Chondrocyte (in vitro differentiated cells): ENCODE results near the gene ESRRG. TPM values are rescaled to one million over a fixed set of nuclear protein-coding genes. Genes with fewer than 3 reads are reported as not detected.

Experiments used
- DNase-seq: peaks from one replicate; pipeline ENCODE4 v3.0.0; 2021; ENCODE audit warnings: mixed read lengths, low spot score
- H3K27ac Mint-ChIP-seq: one replicate; pipeline ENCODE4 v1.8.0; 2021; ENCODE audit warnings: mild to moderate bottlenecking, moderate library complexity, mixed read lengths; ENCODE audit not compliant: unreplicated experiment
- H3K27me3 Mint-ChIP-seq: 2 replicates; pipeline ENCODE4 v1.8.0; 2021; ENCODE audit warnings: low read depth, mixed read lengths
- H3K36me3 Mint-ChIP-seq: 2 replicates; pipeline ENCODE4 v1.8.0; 2021; ENCODE audit warnings: low read depth, mixed read lengths
- H3K4me1 Mint-ChIP-seq: 2 replicates; pipeline ENCODE4 v1.8.0; 2021; ENCODE audit warnings: low read depth, mild to moderate bottlenecking, mixed read lengths
- H3K4me3 Mint-ChIP-seq: one replicate; pipeline ENCODE4 v1.8.0; 2021; ENCODE audit warnings: mild to moderate bottlenecking, moderate library complexity, mixed read lengths; ENCODE audit not compliant: unreplicated experiment
- H3K9me3 Mint-ChIP-seq: 2 replicates; pipeline ENCODE4 v1.8.0; 2021; ENCODE audit warnings: low read depth, mixed read lengths
- CTCF ChIP-seq: fragments of 200-600 bp; sonication (generic); IDR thresholded peaks from 2 replicates; pipeline ENCODE4 v1.5.0; 2021; ENCODE audit warnings: antibody characterized with exemption, mild to moderate bottlenecking, moderate library complexity
- total RNA-seq: library from RNA; stranded (reverse); gene quantifications from 3 replicates; pipeline ENCODE4 v1.2.1, GENCODE V29; 2021

ESRRG gene
- total RNA-seq, 1 donor from 2014 or later = not detected

- H3K27me3 Mint-ChIP-seq = no peaks in the 10 kb centered on the region
- H3K36me3 Mint-ChIP-seq = no peaks in the 10 kb centered on the region
- no peak for TF ChIP-seq CTCF
- H3K4me3 Mint-ChIP-seq = no peak overlapping the region
- no peak for DNase-seq
- no peaks in the 10 kb centered on the region for H3K9me3 Mint-ChIP-seq
- peaks cover 48% of the 10 kb centered on the region for H3K4me1 Mint-ChIP-seq
- no peak overlapping the region for H3K27ac Mint-ChIP-seq
Measured at GRCh38 chr1:216458812-216459211, 264.4 kb downstream of the ESRRG start.

GRCh38 chr1:216457356-216457755 lies 265.9 kb downstream of the ESRRG start:
- H3K27ac Mint-ChIP-seq = no peak overlapping the region
- no peak overlapping the region for H3K4me3 Mint-ChIP-seq
- H3K9me3 Mint-ChIP-seq = no peaks in the 10 kb centered on the region
- H3K4me1 Mint-ChIP-seq = peaks cover 37% of the 10 kb centered on the region
- H3K36me3 Mint-ChIP-seq = no peaks in the 10 kb centered on the region
- H3K27me3 Mint-ChIP-seq = no peaks in the 10 kb centered on the region
- no peak for TF ChIP-seq CTCF
- DNase-seq = no peak

- TF ChIP-seq CTCF = no peak
- Mint-ChIP-seq H3K4me3 (no peak overlapping the region), H3K27me3 (no peaks in the 10 kb centered on the region), H3K36me3 (no peaks in the 10 kb centered on the region), H3K27ac (peak overlapping the region; percentile 79), H3K9me3 (no peaks in the 10 kb centered on the region), H3K4me1 (peaks cover 31% of the 10 kb centered on the region)
- DNase-seq = no peak
Measured at GRCh38 chr1:216456682-216457081, 266.5 kb downstream of the ESRRG start.

GRCh38 chr1:216453777-216454176 lies 269.5 kb downstream of the ESRRG start:
- H3K4me3 Mint-ChIP-seq = no peak overlapping the region
- no peaks in the 10 kb centered on the region for H3K27me3 Mint-ChIP-seq
- no peak overlapping the region for H3K27ac Mint-ChIP-seq
- no peaks in the 10 kb centered on the region for H3K36me3 Mint-ChIP-seq
- H3K4me1 Mint-ChIP-seq = peaks cover 22% of the 10 kb centered on the region
- no peak for TF ChIP-seq CTCF
- H3K9me3 Mint-ChIP-seq = no peaks in the 10 kb centered on the region
- no peak for DNase-seq
